ENCODE measurements around the gene HSFX3.

HSFX3 gene

GRCh38 chrX:149515954-149516602, 33.6 kb downstream of the HSFX3 start:
- Histone ChIP-seq H3K4me3 (ENCODE audit: low read depth, low read length) (no peak overlapping the region), H3K27me3 (no peaks in the 10 kb centered on the region), H3K9me3 (no peaks in the 10 kb centered on the region), H3K4me1 (peaks cover 3% of the 10 kb centered on the region), H3K36me3 (no peaks in the 10 kb centered on the region)
- DNase-seq, result no peak
- no peak for TF ChIP-seq CTCF (IDR thresholded peaks at IDR 0.05; ENCODE audit: low read depth, low read length)

GRCh38 chrX:149513825-149514428, 35.8 kb downstream of the HSFX3 start:
- no peaks in the 10 kb centered on the region for H3K9me3 ChIP-seq

GRCh38 chrX:149512225-149512885, 37.4 kb downstream of the HSFX3 start:
- TF ChIP-seq CTCF (IDR thresholded peaks at IDR 0.05; ENCODE audit: low read depth, low read length), result peak; percentile 70
- no peaks in the 10 kb centered on the region for H3K36me3 ChIP-seq

More at GRCh38 chrX:149513825-149514428, 35.8 kb downstream of the HSFX3 start:
- Histone ChIP-seq H3K36me3 (no peaks in the 10 kb centered on the region), H3K4me3 (ENCODE audit: low read depth, low read length) (no peak overlapping the region), H3K27me3 (no peaks in the 10 kb centered on the region), H3K4me1 (peaks cover 3% of the 10 kb centered on the region)
- TF ChIP-seq CTCF (IDR thresholded peaks at IDR 0.05; ENCODE audit: low read depth, low read length), result no peak
- DNase-seq, result no peak

GRCh38 chrX:149511081-149511480, 38.6 kb downstream of the HSFX3 start:
- no peak for DNase-seq
- no peak for TF ChIP-seq CTCF (IDR thresholded peaks at IDR 0.05; ENCODE audit: low read depth, low read length)
- Histone ChIP-seq H3K36me3 (no peaks in the 10 kb centered on the region), H3K4me3 (ENCODE audit: low read depth, low read length) (no peak overlapping the region), H3K9me3 (no peaks in the 10 kb centered on the region), H3K27me3 (no peaks in the 10 kb centered on the region), H3K4me1 (peaks cover 3% of the 10 kb centered on the region)

More at GRCh38 chrX:149512225-149512885, 37.4 kb downstream of the HSFX3 start:
- H3K4me1 ChIP-seq, result peaks cover 3% of the 10 kb centered on the region
- no peaks in the 10 kb centered on the region for H3K27me3 ChIP-seq
- peak; percentile 65 for DNase-seq
- H3K4me3 ChIP-seq (ENCODE audit: low read depth, low read length), result no peak overlapping the region
- H3K9me3 ChIP-seq, result no peaks in the 10 kb centered on the region

GRCh38 chrX:149510386-149510785, 39.3 kb downstream of the HSFX3 start:
- H3K27me3 ChIP-seq, result no peaks in the 10 kb centered on the region
- H3K4me1 ChIP-seq, result peaks cover 3% of the 10 kb centered on the region
- no peak for DNase-seq
- H3K9me3 ChIP-seq, result no peaks in the 10 kb centered on the region
- peak; percentile 34 for TF ChIP-seq CTCF (IDR thresholded peaks at IDR 0.05; ENCODE audit: low read depth, low read length)
- H3K4me3 ChIP-seq (ENCODE audit: low read depth, low read length), result no peak overlapping the region
- no peaks in the 10 kb centered on the region for H3K36me3 ChIP-seq

- TF ChIP-seq CTCF (IDR thresholded peaks at IDR 0.05; ENCODE audit: low read depth, low read length), result no peak
- H3K9me3 ChIP-seq, result no peaks in the 10 kb centered on the region
- no peaks in the 10 kb centered on the region for H3K36me3 ChIP-seq
- DNase-seq, result no peak
- H3K4me3 ChIP-seq (ENCODE audit: low read depth, low read length), result no peak overlapping the region
- peaks cover 3% of the 10 kb centered on the region for H3K4me1 ChIP-seq
- no peaks in the 10 kb centered on the region for H3K27me3 ChIP-seq
Measured at GRCh38 chrX:149508467-149508866, 41.3 kb downstream of the HSFX3 start.

Measured in BE2C (cell line).